GM19395 (cell line): ENCODE data around the gene KLRC3.
"Not testable (repeated sequence)": the region's sequence is repeated elsewhere in the genome, so short reads cannot be mapped to it uniquely, and the experiment has no call there.

Experiments
- ATAC-seq: cut with Tn5 transposase; IDR thresholded peaks from one replicate; pipeline ENCODE4 v1.9.1; 2021; ENCODE audit warnings: mild to moderate bottlenecking, moderate library complexity; ENCODE audit not compliant: unreplicated experiment

Gene KLRC3

GRCh38 chr12:10420334-10420733, at the start of gene KLRC3:
KLRC3 (minus strand) TSS chr12:10420595; CDS start chr12:10420550, 45 bp downstream.
- ATAC-seq, result not testable (repeated sequence)

GRCh38 chr12:10469701-10470100, 49.3 kb upstream of the KLRC3 start:
- no peak for ATAC-seq

GRCh38 chr12:10466311-10466710, 45.9 kb upstream of the KLRC3 start:
- no peak for ATAC-seq

GRCh38 chr12:10457760-10458159, 37.4 kb upstream of the KLRC3 start:
- no peak for ATAC-seq

GRCh38 chr12:10456856-10457255, 36.5 kb upstream of the KLRC3 start:
- ATAC-seq, result no peak

GRCh38 chr12:10455766-10456165, 35.4 kb upstream of the KLRC3 start:
- ATAC-seq, result no peak

GRCh38 chr12:10454531-10454930, 34.1 kb upstream of the KLRC3 start:
- no peak for ATAC-seq

- ATAC-seq, result no peak
Measured at GRCh38 chr12:10453156-10453555, 32.8 kb upstream of the KLRC3 start, which contains the start of gene KLRC1. KLRC1 (minus strand) TSS chr12:10453377; CDS start chr12:10451156, 2,221 bp downstream.

- no peak for ATAC-seq
Measured at GRCh38 chr12:10448236-10448635, 27.8 kb upstream of the KLRC3 start.

- not testable (repeated sequence) for ATAC-seq
Measured at GRCh38 chr12:10446052-10446451, 25.7 kb upstream of the KLRC3 start.

- not testable (repeated sequence) for ATAC-seq
Measured at GRCh38 chr12:10441144-10441543, 20.7 kb upstream of the KLRC3 start.

GRCh38 chr12:10439608-10440274, 19.3 kb upstream of the KLRC3 start:
- ATAC-seq, result not testable (repeated sequence)

- ATAC-seq, result not testable (repeated sequence)
Measured at GRCh38 chr12:10437601-10438000, 17.2 kb upstream of the KLRC3 start.

- not testable (repeated sequence) for ATAC-seq
Measured at GRCh38 chr12:10435816-10436215, 15.4 kb upstream of the KLRC3 start, which contains the start of gene KLRC2. KLRC2 (minus strand) TSS chr12:10436010; CDS start chr12:10435986, 24 bp downstream.

- ATAC-seq, result not testable (repeated sequence)
Measured at GRCh38 chr12:10430623-10431022, 10.2 kb upstream of the KLRC3 start.

GRCh38 chr12:10425938-10426337, 5.5 kb upstream of the KLRC3 start:
- ATAC-seq, result not testable (repeated sequence)

GRCh38 chr12:10424260-10424899, 4.0 kb upstream of the KLRC3 start:
- not testable (repeated sequence) for ATAC-seq

- ATAC-seq, result not testable (repeated sequence)
Measured at GRCh38 chr12:10422159-10422558, 1.8 kb upstream of the KLRC3 start.

- no peak for ATAC-seq
Measured at GRCh38 chr12:10409392-10409791, 11.0 kb downstream of the KLRC3 start, which contains the start of gene KLRC4. KLRC4 (minus strand) TSS chr12:10409757; CDS start chr12:10409575, 182 bp downstream.

- no peak for ATAC-seq
Measured at GRCh38 chr12:10408842-10409241, 11.6 kb downstream of the KLRC3 start.

- no peak for ATAC-seq
Measured at GRCh38 chr12:10406725-10407124, 13.7 kb downstream of the KLRC3 start.

- no peak for ATAC-seq
Measured at GRCh38 chr12:10405294-10405693, 15.1 kb downstream of the KLRC3 start.
